Measurements from ENCODE around the gene ZG16.

Gene ZG16

GRCh38 chr16:29824589-29825144, 46.6 kb downstream of the ZG16 start:
- H3K27ac ChIP-seq (ENCODE audit: low read length): no peak overlapping the region
- H3K9ac ChIP-seq (ENCODE audit: low read length): no peak overlapping the region
- H3K9me3 ChIP-seq (ENCODE audit: control insufficient read depth, low read depth, low read length): no peaks in the 10 kb centered on the region
- peaks cover 8% of the 10 kb centered on the region for H3K36me3 ChIP-seq (ENCODE audit: control insufficient read depth, low read depth, low read length)
- peaks cover 10% of the 10 kb centered on the region for H3K4me1 ChIP-seq (ENCODE audit: control insufficient read depth, low read depth, low read length)
- no peaks in the 10 kb centered on the region for H3K27me3 ChIP-seq (ENCODE audit: control insufficient read depth, insufficient read depth, low read length)
- H3K4me3 ChIP-seq (ENCODE audit: low read length): no peak overlapping the region

GRCh38 chr16:29825145-29826044, 47.3 kb downstream of the ZG16 start:
- H3K4me3 ChIP-seq (ENCODE audit: low read length): no peak overlapping the region
- H3K9me3 ChIP-seq (ENCODE audit: control insufficient read depth, low read depth, low read length): no peaks in the 10 kb centered on the region
- H3K36me3 ChIP-seq (ENCODE audit: control insufficient read depth, low read depth, low read length): peaks cover under 1% of the 10 kb centered on the region
- H3K9ac ChIP-seq (ENCODE audit: low read length): no peak overlapping the region
- H3K27me3 ChIP-seq (ENCODE audit: control insufficient read depth, insufficient read depth, low read length): no peaks in the 10 kb centered on the region
- no peak overlapping the region for H3K27ac ChIP-seq (ENCODE audit: low read length)
- H3K4me1 ChIP-seq (ENCODE audit: control insufficient read depth, low read depth, low read length): peaks cover 10% of the 10 kb centered on the region

- no peaks in the 10 kb centered on the region for H3K36me3 ChIP-seq (ENCODE audit: control insufficient read depth, low read depth, low read length)
- peaks cover 10% of the 10 kb centered on the region for H3K4me1 ChIP-seq (ENCODE audit: control insufficient read depth, low read depth, low read length)
- no peak overlapping the region for H3K4me3 ChIP-seq (ENCODE audit: low read length)
- H3K9ac ChIP-seq (ENCODE audit: low read length): no peak overlapping the region
- H3K27me3 ChIP-seq (ENCODE audit: control insufficient read depth, insufficient read depth, low read length): no peaks in the 10 kb centered on the region
- H3K27ac ChIP-seq (ENCODE audit: low read length): no peak overlapping the region
- H3K9me3 ChIP-seq (ENCODE audit: control insufficient read depth, low read depth, low read length): no peaks in the 10 kb centered on the region
Observed at GRCh38 chr16:29826342-29826695, 48.3 kb downstream of the ZG16 start.

- no peaks in the 10 kb centered on the region for H3K36me3 ChIP-seq (ENCODE audit: control insufficient read depth, low read depth, low read length)
- H3K4me3 ChIP-seq (ENCODE audit: low read length): no peak overlapping the region
- H3K9ac ChIP-seq (ENCODE audit: low read length): no peak overlapping the region
- H3K27me3 ChIP-seq (ENCODE audit: control insufficient read depth, insufficient read depth, low read length): no peaks in the 10 kb centered on the region
- no peak overlapping the region for H3K27ac ChIP-seq (ENCODE audit: low read length)
- no peaks in the 10 kb centered on the region for H3K9me3 ChIP-seq (ENCODE audit: control insufficient read depth, low read depth, low read length)
- peaks cover under 1% of the 10 kb centered on the region for H3K4me1 ChIP-seq (ENCODE audit: control insufficient read depth, low read depth, low read length)
Observed at GRCh38 chr16:29830774-29831173, 52.7 kb downstream of the ZG16 start.

GRCh38 chr16:29831490-29831889, 53.4 kb downstream of the ZG16 start:
- no peak overlapping the region for H3K9ac ChIP-seq (ENCODE audit: low read length)
- H3K36me3 ChIP-seq (ENCODE audit: control insufficient read depth, low read depth, low read length): no peaks in the 10 kb centered on the region
- no peaks in the 10 kb centered on the region for H3K27me3 ChIP-seq (ENCODE audit: control insufficient read depth, insufficient read depth, low read length)
- H3K4me3 ChIP-seq (ENCODE audit: low read length): no peak overlapping the region
- H3K9me3 ChIP-seq (ENCODE audit: control insufficient read depth, low read depth, low read length): no peaks in the 10 kb centered on the region
- no peak overlapping the region for H3K27ac ChIP-seq (ENCODE audit: low read length)
- no peaks in the 10 kb centered on the region for H3K4me1 ChIP-seq (ENCODE audit: control insufficient read depth, low read depth, low read length)
